ENCODE data around the gene DIS3L. TPM values are rescaled to one million over a fixed set of nuclear protein-coding genes. Genes with fewer than 3 reads are reported as not detected.
"Not testable (repeated sequence)": the region's sequence is repeated elsewhere in the genome, so short reads cannot be mapped to it uniquely, and the experiment has no call there.

DIS3L gene
- total RNA-seq, 1 experiment from 2014 or later = 32.9 TPM

GRCh38 chr15:66328771-66329170 lies 35.4 kb downstream of the DIS3L start (continued):
- TF ChIP-seq, protein P1, sequence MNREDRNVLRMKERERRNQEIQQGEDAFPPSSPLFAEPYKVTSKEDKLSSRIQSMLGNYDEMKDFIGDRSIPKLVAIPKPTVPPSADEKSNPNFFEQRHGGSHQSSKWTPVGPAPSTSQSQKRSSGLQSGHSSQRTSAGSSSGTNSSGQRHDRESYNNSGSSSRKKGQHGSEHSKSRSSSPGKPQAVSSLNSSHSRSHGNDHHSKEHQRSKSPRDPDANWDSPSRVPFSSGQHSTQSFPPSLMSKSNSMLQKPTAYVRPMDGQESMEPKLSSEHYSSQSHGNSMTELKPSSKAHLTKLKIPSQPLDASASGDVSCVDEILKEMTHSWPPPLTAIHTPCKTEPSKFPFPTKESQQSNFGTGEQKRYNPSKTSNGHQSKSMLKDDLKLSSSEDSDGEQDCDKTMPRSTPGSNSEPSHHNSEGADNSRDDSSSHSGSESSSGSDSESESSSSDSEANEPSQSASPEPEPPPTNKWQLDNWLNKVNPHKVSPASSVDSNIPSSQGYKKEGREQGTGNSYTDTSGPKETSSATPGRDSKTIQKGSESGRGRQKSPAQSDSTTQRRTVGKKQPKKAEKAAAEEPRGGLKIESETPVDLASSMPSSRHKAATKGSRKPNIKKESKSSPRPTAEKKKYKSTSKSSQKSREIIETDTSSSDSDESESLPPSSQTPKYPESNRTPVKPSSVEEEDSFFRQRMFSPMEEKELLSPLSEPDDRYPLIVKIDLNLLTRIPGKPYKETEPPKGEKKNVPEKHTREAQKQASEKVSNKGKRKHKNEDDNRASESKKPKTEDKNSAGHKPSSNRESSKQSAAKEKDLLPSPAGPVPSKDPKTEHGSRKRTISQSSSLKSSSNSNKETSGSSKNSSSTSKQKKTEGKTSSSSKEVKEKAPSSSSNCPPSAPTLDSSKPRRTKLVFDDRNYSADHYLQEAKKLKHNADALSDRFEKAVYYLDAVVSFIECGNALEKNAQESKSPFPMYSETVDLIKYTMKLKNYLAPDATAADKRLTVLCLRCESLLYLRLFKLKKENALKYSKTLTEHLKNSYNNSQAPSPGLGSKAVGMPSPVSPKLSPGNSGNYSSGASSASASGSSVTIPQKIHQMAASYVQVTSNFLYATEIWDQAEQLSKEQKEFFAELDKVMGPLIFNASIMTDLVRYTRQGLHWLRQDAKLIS (CRISPR knock-in tag; IDR thresholded peaks at IDR 0.05; ENCODE audit: borderline replicate concordance) = no peak
- TF ChIP-seq CREB1 (CRISPR knock-in tag; IDR thresholded peaks at IDR 0.05) (no peak), JUN (CRISPR knock-in tag; IDR thresholded peaks at IDR 0.05) (no peak), ZBTB21 (CRISPR knock-in tag; IDR thresholded peaks at IDR 0.05; ENCODE audit: borderline replicate concordance) (no peak), SOX15 (CRISPR knock-in tag; IDR thresholded peaks at IDR 0.05) (no peak), NR1H2 (CRISPR knock-in tag; IDR thresholded peaks at IDR 0.05) (no peak)

DNA sequence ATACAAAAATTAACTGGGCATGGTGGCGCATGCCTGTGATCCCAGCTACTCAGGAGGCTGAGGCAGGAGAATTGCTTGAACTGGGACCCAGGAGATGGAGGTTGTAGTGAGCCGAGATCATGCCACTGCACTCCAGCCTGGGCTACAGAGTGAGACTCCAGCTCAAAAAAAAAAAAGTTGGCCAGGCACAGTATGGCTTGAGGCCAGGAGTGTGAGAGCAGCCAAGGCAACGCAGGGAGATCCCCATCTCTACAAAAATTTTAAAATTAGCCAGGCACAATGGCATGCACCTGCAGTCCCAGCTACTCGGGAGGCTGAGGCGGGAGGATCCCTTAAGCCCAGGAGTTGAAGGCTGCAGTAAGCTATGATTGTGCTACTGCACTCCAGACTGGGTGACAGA lies 55.2 kb downstream of the DIS3L start:
- POLR2A ChIA-PET; H3K4me3 Mint-ChIP-seq; H3K27me3 Mint-ChIP-seq (ENCODE audit: low read depth); DNase-seq (ENCODE audit: low spot score); H3K4me1 Mint-ChIP-seq; H3K27ac Mint-ChIP-seq; H3K9me3 Mint-ChIP-seq; ATAC-seq: not testable (repeated sequence)
- CTCF ChIA-PET = interaction anchor here (0.6 kb wide), 1 partner anchor 99 kb away, joined by 3 read pairs; no protein-coding TSS in a partner anchor
- H3K36me3 Mint-ChIP-seq = peaks cover 47% of the 10 kb centered on the region

DNA sequence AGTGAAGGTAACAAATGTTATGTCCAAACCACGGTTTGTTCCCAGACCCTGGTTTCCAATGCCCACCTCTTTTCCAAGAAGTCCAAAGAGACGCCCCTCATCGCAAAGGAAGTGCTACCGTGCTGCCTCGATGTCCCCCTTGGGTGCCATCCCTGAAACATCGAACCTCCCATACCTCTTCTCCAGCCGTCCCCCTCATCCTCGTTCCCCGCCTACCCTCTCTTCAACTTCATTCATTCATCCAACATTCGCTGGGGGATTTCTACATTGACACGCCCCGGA lies 62.6 kb downstream of the DIS3L start:
- TF ChIP-seq PREB (CRISPR knock-in tag; IDR thresholded peaks at IDR 0.05; ENCODE audit: borderline replicate concordance) (no peak), EMX1 (CRISPR knock-in tag; IDR thresholded peaks at IDR 0.05) (0 out of 2 replicates have a peak, but pooled peaks have one; percentile 2)
- Mint-ChIP-seq H3K27me3 (ENCODE audit: low read depth) (no peaks in the 10 kb centered on the region), H3K9me3 (no peaks in the 10 kb centered on the region), H3K4me1 (peaks cover 13% of the 10 kb centered on the region), H3K4me3 (peak overlapping the region; percentile 89), H3K27ac (peak overlapping the region; percentile 25; the same call in 1 of the 2 replicates), H3K36me3 (peaks cover 13% of the 10 kb centered on the region)
- ATAC-seq (no peak), DNase-seq (ENCODE audit: low spot score) (no peak)
- ChIA-PET POLR2A (no interaction called here), CTCF (no interaction called here)

DNA sequence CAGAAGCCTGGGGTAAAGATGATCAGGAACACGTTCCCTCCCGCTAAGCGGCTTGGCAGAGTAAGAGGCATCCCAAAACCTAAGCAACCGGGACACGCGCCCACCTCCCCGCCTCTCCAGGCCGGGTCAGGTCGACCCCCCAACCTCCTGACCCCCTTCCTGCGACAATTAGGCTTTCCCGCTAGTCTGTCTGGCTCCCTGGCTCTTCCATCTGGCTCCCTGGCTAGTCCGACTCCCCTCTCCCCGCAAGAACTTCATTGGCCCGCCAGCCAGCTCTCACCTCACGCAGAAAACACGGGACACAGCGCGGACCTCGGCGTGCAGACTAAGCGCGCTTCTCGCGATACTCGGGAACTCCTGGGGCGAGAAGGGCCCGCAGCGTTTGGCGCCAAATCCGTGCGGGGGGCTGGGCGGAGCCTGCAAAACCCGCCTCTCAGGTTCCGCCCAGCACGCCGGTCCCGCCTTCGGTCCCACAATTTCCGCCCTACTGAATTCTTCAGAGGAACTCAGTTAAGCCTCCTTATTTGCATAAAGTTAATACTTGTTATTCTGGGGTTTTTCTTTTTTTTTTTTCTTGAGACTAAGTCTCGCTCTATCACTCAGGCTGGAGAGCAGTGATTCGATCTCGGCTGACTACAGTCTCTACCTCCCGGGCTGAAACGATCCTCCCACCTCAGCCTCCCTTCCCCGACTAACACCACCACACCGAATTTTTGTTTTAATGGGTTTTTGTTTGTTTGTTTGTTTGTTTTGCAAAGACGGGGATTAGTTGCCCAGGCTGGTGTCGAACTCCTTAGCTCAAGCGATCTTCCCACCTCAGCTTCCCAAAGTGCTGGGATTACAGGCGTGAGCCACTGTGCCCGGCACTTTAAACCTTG lies 63.2 kb downstream of the DIS3L start, which contains the start of gene TIPIN:
TSS of gene TIPIN (minus strand) at position 327 of the 878 bp plus-strand sequence. CDS start 3,738 bp downstream, outside the sequence.
- ATAC-seq = peak; percentile 96
- H3K4me1 Mint-ChIP-seq = peaks cover 13% of the 10 kb centered on the region
- H3K36me3 Mint-ChIP-seq = peaks cover 10% of the 10 kb centered on the region
- ChIA-PET CTCF (no interaction called here), POLR2A (interaction anchor here (0.6 kb wide), 1 partner anchor 9 kb away, joined by 3 read pairs; no protein-coding TSS in a partner anchor)
- H3K4me3 Mint-ChIP-seq = peak within 1 kb of the TSS; percentile 89
- H3K27me3 Mint-ChIP-seq (ENCODE audit: low read depth) = no peaks in the 10 kb centered on the region
- H3K9me3 Mint-ChIP-seq = no peaks in the 10 kb centered on the region
- peak within 1 kb of the TSS; percentile 86 for H3K27ac Mint-ChIP-seq
- peak; percentile 94 for DNase-seq (ENCODE audit: low spot score)
- TF ChIP-seq CREM (CRISPR knock-in tag; IDR thresholded peaks at IDR 0.05) (peak; percentile 83; the same call in 1 of the 2 replicates), SP1 (CRISPR knock-in tag; conservative IDR thresholded peaks at IDR 0.05) (peak; percentile 92), E2F1 (CRISPR knock-in tag; IDR thresholded peaks at IDR 0.05) (peak; percentile 75; the same call in 1 of the 2 replicates), NFYB (CRISPR knock-in tag; conservative IDR thresholded peaks at IDR 0.05; ENCODE audit: low read depth) (peak; percentile 51), ELF4 (CRISPR knock-in tag; IDR thresholded peaks at IDR 0.05; ENCODE audit: low read depth) (no peak)
- TF ChIP-seq, protein P2, sequence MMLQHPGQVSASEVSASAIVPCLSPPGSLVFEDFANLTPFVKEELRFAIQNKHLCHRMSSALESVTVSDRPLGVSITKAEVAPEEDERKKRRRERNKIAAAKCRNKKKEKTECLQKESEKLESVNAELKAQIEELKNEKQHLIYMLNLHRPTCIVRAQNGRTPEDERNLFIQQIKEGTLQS (CRISPR knock-in tag; conservative IDR thresholded peaks at IDR 0.05) = 0 out of 2 replicates have a peak, but pooled peaks have one; percentile 35
- TF ChIP-seq, protein P3, sequence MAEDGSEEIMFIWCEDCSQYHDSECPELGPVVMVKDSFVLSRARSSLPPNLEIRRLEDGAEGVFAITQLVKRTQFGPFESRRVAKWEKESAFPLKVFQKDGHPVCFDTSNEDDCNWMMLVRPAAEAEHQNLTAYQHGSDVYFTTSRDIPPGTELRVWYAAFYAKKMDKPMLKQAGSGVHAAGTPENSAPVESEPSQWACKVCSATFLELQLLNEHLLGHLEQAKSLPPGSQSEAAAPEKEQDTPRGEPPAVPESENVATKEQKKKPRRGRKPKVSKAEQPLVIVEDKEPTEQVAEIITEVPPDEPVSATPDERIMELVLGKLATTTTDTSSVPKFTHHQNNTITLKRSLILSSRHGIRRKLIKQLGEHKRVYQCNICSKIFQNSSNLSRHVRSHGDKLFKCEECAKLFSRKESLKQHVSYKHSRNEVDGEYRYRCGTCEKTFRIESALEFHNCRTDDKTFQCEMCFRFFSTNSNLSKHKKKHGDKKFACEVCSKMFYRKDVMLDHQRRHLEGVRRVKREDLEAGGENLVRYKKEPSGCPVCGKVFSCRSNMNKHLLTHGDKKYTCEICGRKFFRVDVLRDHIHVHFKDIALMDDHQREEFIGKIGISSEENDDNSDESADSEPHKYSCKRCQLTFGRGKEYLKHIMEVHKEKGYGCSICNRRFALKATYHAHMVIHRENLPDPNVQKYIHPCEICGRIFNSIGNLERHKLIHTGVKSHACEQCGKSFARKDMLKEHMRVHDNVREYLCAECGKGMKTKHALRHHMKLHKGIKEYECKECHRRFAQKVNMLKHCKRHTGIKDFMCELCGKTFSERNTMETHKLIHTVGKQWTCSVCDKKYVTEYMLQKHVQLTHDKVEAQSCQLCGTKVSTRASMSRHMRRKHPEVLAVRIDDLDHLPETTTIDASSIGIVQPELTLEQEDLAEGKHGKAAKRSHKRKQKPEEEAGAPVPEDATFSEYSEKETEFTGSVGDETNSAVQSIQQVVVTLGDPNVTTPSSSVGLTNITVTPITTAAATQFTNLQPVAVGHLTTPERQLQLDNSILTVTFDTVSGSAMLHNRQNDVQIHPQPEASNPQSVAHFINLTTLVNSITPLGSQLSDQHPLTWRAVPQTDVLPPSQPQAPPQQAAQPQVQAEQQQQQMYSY (CRISPR knock-in tag; IDR thresholded peaks at IDR 0.05) = no peak
- TF ChIP-seq, protein P4, sequence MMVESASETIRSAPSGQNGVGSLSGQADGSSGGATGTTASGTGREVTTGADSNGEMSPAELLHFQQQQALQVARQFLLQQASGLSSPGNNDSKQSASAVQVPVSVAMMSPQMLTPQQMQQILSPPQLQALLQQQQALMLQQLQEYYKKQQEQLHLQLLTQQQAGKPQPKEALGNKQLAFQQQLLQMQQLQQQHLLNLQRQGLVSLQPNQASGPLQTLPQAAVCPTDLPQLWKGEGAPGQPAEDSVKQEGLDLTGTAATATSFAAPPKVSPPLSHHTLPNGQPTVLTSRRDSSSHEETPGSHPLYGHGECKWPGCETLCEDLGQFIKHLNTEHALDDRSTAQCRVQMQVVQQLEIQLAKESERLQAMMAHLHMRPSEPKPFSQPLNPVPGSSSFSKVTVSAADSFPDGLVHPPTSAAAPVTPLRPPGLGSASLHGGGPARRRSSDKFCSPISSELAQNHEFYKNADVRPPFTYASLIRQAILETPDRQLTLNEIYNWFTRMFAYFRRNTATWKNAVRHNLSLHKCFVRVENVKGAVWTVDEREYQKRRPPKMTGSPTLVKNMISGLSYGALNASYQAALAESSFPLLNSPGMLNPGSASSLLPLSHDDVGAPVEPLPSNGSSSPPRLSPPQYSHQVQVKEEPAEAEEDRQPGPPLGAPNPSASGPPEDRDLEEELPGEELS (CRISPR knock-in tag; IDR thresholded peaks at IDR 0.05) = peak; percentile 61; the same call in 1 of the 2 replicates
